CD4-positive, CD25-positive, alpha-beta regulatory T cell (primary cell): Measurements from ENCODE around the gene TMEM154. TPM values are rescaled to one million over a fixed set of nuclear protein-coding genes. Genes with fewer than 3 reads are reported as not detected.

Experiments used
- ATAC-seq, 2 donors: fragments of 150-1000 bp; cut with Tn5 transposase; one replicate each; pipeline ENCODE4 v1.10.0; 2021; ENCODE audit warnings: low read depth in 2 of 2, moderate number of reproducible peaks in 2 of 2, moderate library complexity in 1 of 2
- DNase-seq, 3 donors: peaks; one replicate each; pipeline versions ENCODE4 v3.0.0 to v3.0.0-alpha.2; 2012 to 2022; ENCODE audit warnings: mixed read lengths in 1 of 3
- H3K27ac ChIP-seq: one replicate; pipeline ENCODE4 v1.7.0; 2013; ENCODE audit warnings: mild to moderate bottlenecking, low read length; ENCODE audit not compliant: insufficient read depth, poor library complexity, severe bottlenecking
- H3K27me3 ChIP-seq: one replicate; pipeline ENCODE4 v1.7.0; 2013; ENCODE audit warnings: low read length; ENCODE audit not compliant: control insufficient read depth, insufficient read depth
- H3K36me3 ChIP-seq: one replicate; pipeline ENCODE4 v1.7.0; 2013; ENCODE audit warnings: mild to moderate bottlenecking, low read length, moderate library complexity; ENCODE audit not compliant: control insufficient read depth, insufficient read depth
- H3K4me1 ChIP-seq: 2 replicates; pipeline ENCODE4 v1.7.0; 2013; ENCODE audit warnings: mild to moderate bottlenecking, low read length; ENCODE audit not compliant: insufficient read depth, control insufficient read depth, poor library complexity, severe bottlenecking
- H3K4me3 ChIP-seq: one replicate; pipeline ENCODE4 v1.7.0; 2013; ENCODE audit warnings: low read depth, mild to moderate bottlenecking, low read length, moderate library complexity
- H3K9me3 ChIP-seq, 2 experiments: 1 replicate in 1 of 2; 2 replicates in 1 of 2; pipeline ENCODE4 v1.7.0; 2013; ENCODE audit warnings: low read length in 2 of 2, mild to moderate bottlenecking in 1 of 2, moderate library complexity in 1 of 2; ENCODE audit not compliant: control insufficient read depth in 2 of 2
- H3K27ac Mint-ChIP-seq, 3 donors: one replicate each; pipeline ENCODE4 v1.8.0; 2020 to 2022; ENCODE audit warnings: mild to moderate bottlenecking in 3 of 3, mixed read lengths in 3 of 3, moderate library complexity in 2 of 3
- H3K27me3 Mint-ChIP-seq: one replicate; pipeline ENCODE4 v1.8.0; 2022; ENCODE audit warnings: mild to moderate bottlenecking, mixed read lengths
- H3K36me3 Mint-ChIP-seq: one replicate; pipeline ENCODE4 v1.8.0; 2020; ENCODE audit warnings: mixed read lengths
- H3K4me1 Mint-ChIP-seq, 4 donors: one replicate each; pipeline ENCODE4 v1.8.0; 2020 to 2022; ENCODE audit warnings: mixed read lengths in 4 of 4, mild to moderate bottlenecking in 1 of 4
- H3K4me3 Mint-ChIP-seq, 4 donors: one replicate each; pipeline ENCODE4 v1.8.0; 2020 to 2022; ENCODE audit warnings: mild to moderate bottlenecking in 4 of 4, mixed read lengths in 4 of 4, moderate library complexity in 3 of 4
- H3K9me3 Mint-ChIP-seq, 7 donors: one replicate each; pipeline ENCODE4 v1.8.0; 2020 to 2022; ENCODE audit warnings: mixed read lengths in 7 of 7, mild to moderate bottlenecking in 3 of 7, moderate library complexity in 2 of 7
- polyA plus RNA-seq, 4 donors: library from polyadenylated mRNA; unstranded; fragments of 300-500 nt; fragmentation: Illumina TruSeq; gene quantifications; one replicate each; pipeline ENCODE4 v1.2.3, GENCODE V29; 2021
- total RNA-seq: library from RNA; stranded (reverse); gene quantifications from one replicate; pipeline ENCODE4 v1.2.3, GENCODE V29; 2022

TMEM154 gene
- total and polyA plus RNA-seq, 5 donors from 2014 or later, result 36.3 to 62.4 (median 55.2) TPM

- Histone ChIP-seq H3K4me3 (no peak overlapping the region), H3K4me1 (peaks cover 13% of the 10 kb centered on the region), H3K27ac (no peak overlapping the region), H3K9me3 (no peaks in the 10 kb centered on the region), H3K36me3 (no peaks in the 10 kb centered on the region), H3K27me3 (no peaks in the 10 kb centered on the region)
- no peak for ATAC-seq
- H3K36me3 Mint-ChIP-seq, result no peaks in the 10 kb centered on the region
- no peak overlapping the region for H3K4me3 Mint-ChIP-seq
- H3K4me1 Mint-ChIP-seq, result peaks cover 7 to 23% (median 17%) of the 10 kb centered on the region in 4 donors
- H3K9me3 Mint-ChIP-seq, result peaks cover 0 to 2% (median 0%) of the 10 kb centered on the region in 7 donors
- DNase-seq, result no peak
- peak overlapping the region in 1 of 3 donors; percentile 8 for H3K27ac Mint-ChIP-seq
- H3K27me3 Mint-ChIP-seq, result peaks cover 14% of the 10 kb centered on the region
Measured at GRCh38 chr4:152684007-152684406, 4.2 kb upstream of the TMEM154 start.

GRCh38 chr4:152682143-152682941, 2.5 kb upstream of the TMEM154 start:
- ATAC-seq (no peak), DNase-seq (no peak)
- H3K27ac Mint-ChIP-seq, result peak overlapping the region in 1 of 3 donors; percentile 50
- H3K27me3 Mint-ChIP-seq, result peaks cover 4% of the 10 kb centered on the region
- Histone ChIP-seq H3K4me1 (peaks cover 30% of the 10 kb centered on the region), H3K9me3 (no peaks in the 10 kb centered on the region), H3K27ac (no peak overlapping the region), H3K27me3 (no peaks in the 10 kb centered on the region), H3K36me3 (no peaks in the 10 kb centered on the region), H3K4me3 (no peak overlapping the region)
- peaks cover 0 to 2% (median 0%) of the 10 kb centered on the region in 7 donors for H3K9me3 Mint-ChIP-seq
- no peaks in the 10 kb centered on the region for H3K36me3 Mint-ChIP-seq
- H3K4me1 Mint-ChIP-seq, result peaks cover 10 to 40% (median 31%) of the 10 kb centered on the region in 4 donors
- no peak overlapping the region for H3K4me3 Mint-ChIP-seq

- H3K27ac Mint-ChIP-seq, result peak overlapping the region; percentile 94 to 98 (median 95)
- peaks cover 0 to 2% (median 0%) of the 10 kb centered on the region in 7 donors for H3K9me3 Mint-ChIP-seq
- peak overlapping the region; percentile 69 to 98 (median 87) for H3K4me3 Mint-ChIP-seq
- DNase-seq (no peak), ATAC-seq (no peak)
- H3K4me1 Mint-ChIP-seq, result peaks cover 21 to 52% (median 41%) of the 10 kb centered on the region in 4 donors
- H3K27me3 Mint-ChIP-seq, result peaks cover 4% of the 10 kb centered on the region
- Histone ChIP-seq H3K4me3 (peak overlapping the region; percentile 8), H3K9me3 (no peaks in the 10 kb centered on the region), H3K27me3 (no peaks in the 10 kb centered on the region), H3K27ac (no peak overlapping the region), H3K36me3 (no peaks in the 10 kb centered on the region), H3K4me1 (peaks cover 41% of the 10 kb centered on the region)
- peaks cover under 1% of the 10 kb centered on the region for H3K36me3 Mint-ChIP-seq
Measured at GRCh38 chr4:152680988-152681603, 1.3 kb upstream of the TMEM154 start.

DNA sequence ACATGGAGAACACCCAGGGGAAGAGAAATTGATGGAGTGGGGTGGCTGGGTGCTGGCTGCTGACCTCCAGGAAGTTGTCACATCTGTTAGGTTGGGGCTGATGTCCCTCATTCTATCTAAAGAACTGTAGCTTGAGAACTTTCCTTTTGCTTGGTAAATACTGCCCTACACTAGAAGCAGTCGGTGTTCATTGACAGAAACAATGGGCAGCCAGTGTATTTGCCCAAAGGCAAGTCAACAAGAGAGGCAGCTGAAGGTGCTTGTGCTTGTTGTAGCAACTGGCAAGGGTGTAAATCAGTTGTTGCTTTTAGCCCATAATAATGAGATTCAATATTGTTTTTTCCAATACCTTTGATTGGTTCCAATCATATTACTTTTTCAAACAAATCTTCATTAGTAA, 956 bp downstream of the TMEM154 start:
- Mint-ChIP-seq H3K4me1 (peaks cover 25 to 70% (median 54%) of the 10 kb centered on the region in 4 donors), H3K27me3 (peaks cover 2% of the 10 kb centered on the region)

DNA sequence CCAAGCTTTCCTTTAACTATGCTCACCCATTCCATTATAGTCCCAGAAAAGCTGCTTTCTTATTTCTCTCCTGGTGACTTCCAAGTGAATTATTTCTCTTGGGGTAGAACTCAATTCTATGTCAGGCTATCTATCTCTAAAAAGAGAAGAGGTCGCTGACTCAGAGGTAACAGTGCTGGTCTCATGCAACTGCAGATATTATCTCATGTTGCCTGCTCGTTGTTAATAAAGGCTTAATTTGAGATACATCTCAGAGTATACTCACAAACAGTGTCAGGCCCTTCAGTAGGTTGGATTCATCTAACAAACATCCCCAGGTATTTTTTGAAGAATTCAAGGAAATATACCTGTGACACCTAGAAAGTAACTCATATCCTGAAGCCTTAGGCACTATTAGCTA, 2.7 kb downstream of the TMEM154 start:
- H3K27ac ChIP-seq, result peak overlapping the region; percentile 62
- Mint-ChIP-seq H3K4me1 (peaks cover 30 to 77% (median 59%) of the 10 kb centered on the region in 4 donors), H3K27me3 (no peaks in the 10 kb centered on the region), H3K4me3 (peak overlapping the region; percentile 10 to 89 (median 36)), H3K9me3 (peaks cover 0 to 2% (median 0%) of the 10 kb centered on the region in 7 donors), H3K36me3 (peaks cover 20% of the 10 kb centered on the region), H3K27ac (peak overlapping the region in 2 of 3 donors; percentile 61 to 87)
- no peaks in the 10 kb centered on the region for H3K9me3 ChIP-seq
- H3K36me3 ChIP-seq, result peaks cover 15% of the 10 kb centered on the region
- peaks cover 47% of the 10 kb centered on the region for H3K4me1 ChIP-seq
- DNase-seq (no peak), ATAC-seq (no peak)
- peak overlapping the region; percentile 59 for H3K4me3 ChIP-seq
- H3K27me3 ChIP-seq, result no peaks in the 10 kb centered on the region

More for the DNA sequence above, 956 bp downstream of the TMEM154 start:
- H3K4me3 ChIP-seq, result peak overlapping the region; percentile 97
- Mint-ChIP-seq H3K36me3 (peaks cover 15% of the 10 kb centered on the region), H3K4me3 (peak overlapping the region; percentile 96 to 98 (median 97)), H3K9me3 (peaks cover 0 to 2% (median 0%) of the 10 kb centered on the region in 7 donors), H3K27ac (peak overlapping the region; percentile 97 to 99 (median 98))
- no peak for ATAC-seq
- H3K36me3 ChIP-seq, result peaks cover 10% of the 10 kb centered on the region
- H3K9me3 ChIP-seq, result no peaks in the 10 kb centered on the region
- peaks cover 47% of the 10 kb centered on the region for H3K4me1 ChIP-seq
- no peaks in the 10 kb centered on the region for H3K27me3 ChIP-seq
- peak in 1 of 3 donors; percentile 24 for DNase-seq
- H3K27ac ChIP-seq, result peak overlapping the region; percentile 71

- peaks cover 47% of the 10 kb centered on the region for H3K4me1 ChIP-seq
- H3K9me3 Mint-ChIP-seq, result peaks cover 0 to 2% (median 0%) of the 10 kb centered on the region in 7 donors
- no peaks in the 10 kb centered on the region for H3K27me3 Mint-ChIP-seq
- peak overlapping the region; percentile 62 for H3K27ac ChIP-seq
- H3K27ac Mint-ChIP-seq, result peak overlapping the region; percentile 61 to 87 (median 63)
- peaks cover 32 to 79% (median 61%) of the 10 kb centered on the region in 4 donors for H3K4me1 Mint-ChIP-seq
- no peaks in the 10 kb centered on the region for H3K9me3 ChIP-seq
- H3K36me3 ChIP-seq, result peaks cover 15% of the 10 kb centered on the region
- peak overlapping the region; percentile 59 for H3K4me3 ChIP-seq
- no peaks in the 10 kb centered on the region for H3K27me3 ChIP-seq
- DNase-seq (peak in 1 of 3 donors; percentile 26), ATAC-seq (no peak)
- H3K4me3 Mint-ChIP-seq, result peak overlapping the region; percentile 24 to 89 (median 60)
- H3K36me3 Mint-ChIP-seq, result peaks cover 23% of the 10 kb centered on the region
Measured at GRCh38 chr4:152676052-152676854, 3.5 kb downstream of the TMEM154 start.

DNA sequence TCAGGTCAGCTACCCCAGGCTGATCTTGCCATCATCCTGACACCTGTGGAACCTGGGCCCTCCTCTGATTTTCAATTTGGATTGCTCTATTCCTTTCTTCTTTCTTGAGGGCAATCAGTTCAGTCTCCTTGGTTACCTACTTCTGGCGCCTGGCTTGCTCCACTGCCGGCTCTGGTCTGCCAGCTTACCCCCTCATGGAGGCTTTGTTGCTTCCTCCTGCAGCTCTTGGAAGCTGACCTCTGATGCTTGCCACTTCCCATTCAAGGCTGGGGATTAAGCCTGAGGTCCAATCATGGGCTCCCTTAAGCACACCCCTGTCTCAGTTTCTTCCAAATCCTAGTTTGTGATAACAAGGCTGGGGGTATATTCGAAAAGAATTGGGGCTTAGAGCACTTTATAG, 5.4 kb downstream of the TMEM154 start:
- DNase-seq, result no peak
- peaks cover 0 to 2% (median 0%) of the 10 kb centered on the region in 7 donors for H3K9me3 Mint-ChIP-seq
- peak overlapping the region in 1 of 3 donors; percentile 44 for H3K27ac Mint-ChIP-seq
- Histone ChIP-seq H3K27me3 (no peaks in the 10 kb centered on the region), H3K27ac (no peak overlapping the region), H3K4me1 (peaks cover 35% of the 10 kb centered on the region), H3K9me3 (no peaks in the 10 kb centered on the region), H3K4me3 (no peak overlapping the region), H3K36me3 (peaks cover 15% of the 10 kb centered on the region)
- ATAC-seq, result no peak
- no peaks in the 10 kb centered on the region for H3K27me3 Mint-ChIP-seq
- peaks cover 29 to 70% (median 54%) of the 10 kb centered on the region in 4 donors for H3K4me1 Mint-ChIP-seq
- H3K36me3 Mint-ChIP-seq, result peaks cover 30% of the 10 kb centered on the region
- no peak overlapping the region for H3K4me3 Mint-ChIP-seq
